ENCODE measurements around the gene CASS4.

GRCh38 chr20:56428410-56428809 is 16.4 kb downstream of the CASS4 start:
- no peak for TF ChIP-seq CTCF (conservative IDR thresholded peaks at IDR 0.05 in 1 of 2, IDR thresholded peaks at IDR 0.05 in 1 of 2; ENCODE audit: low read depth in 1 of 2, low read length in 2 of 2)
- TF ChIP-seq EZH2 (IDR thresholded peaks at IDR 0.05; ENCODE audit: low read length, missing control alignments), result no peak

Data from fibroblast of lung (primary cell).